HG02970 (cell line): ENCODE data around the gene DDX42.
"Not testable (repeated sequence)": the region's sequence is repeated elsewhere in the genome, so short reads cannot be mapped to it uniquely, and the experiment has no call there.

Experiments
- ATAC-seq: cut with Tn5 transposase; IDR thresholded peaks from one replicate; pipeline ENCODE4 v1.9.1; 2021; ENCODE audit warnings: mild to moderate bottlenecking, moderate library complexity, moderate number of reproducible peaks; ENCODE audit not compliant: unreplicated experiment, low FRiP score

The DDX42 gene

DNA sequence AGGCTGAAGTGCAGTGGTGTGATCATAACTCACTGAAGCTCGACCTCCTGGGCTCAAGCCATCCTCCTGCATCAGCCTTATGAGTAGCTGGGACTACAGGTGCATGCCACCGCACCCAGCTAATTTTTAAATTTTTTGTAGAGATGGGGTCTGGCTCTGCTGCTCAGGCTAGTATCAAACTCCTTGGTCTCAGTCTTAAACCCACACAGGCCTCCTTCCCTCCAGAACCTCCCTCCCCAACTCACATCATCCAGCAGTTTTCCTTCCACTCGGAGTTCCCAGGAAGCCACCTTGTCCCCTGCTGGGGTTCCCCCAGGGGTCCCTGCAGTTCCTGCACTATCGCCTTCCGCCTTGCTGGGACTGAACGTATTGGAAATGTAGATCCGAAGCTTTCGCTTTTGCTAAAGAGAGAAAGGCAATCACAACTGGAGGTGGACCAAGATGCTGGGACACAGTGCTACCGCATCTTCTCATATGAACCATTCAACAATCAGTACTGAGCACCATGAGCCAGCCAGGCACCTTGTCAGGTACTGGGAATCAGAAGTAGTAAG is 61.3 kb downstream of the DDX42 start:
- no peak for ATAC-seq

DNA sequence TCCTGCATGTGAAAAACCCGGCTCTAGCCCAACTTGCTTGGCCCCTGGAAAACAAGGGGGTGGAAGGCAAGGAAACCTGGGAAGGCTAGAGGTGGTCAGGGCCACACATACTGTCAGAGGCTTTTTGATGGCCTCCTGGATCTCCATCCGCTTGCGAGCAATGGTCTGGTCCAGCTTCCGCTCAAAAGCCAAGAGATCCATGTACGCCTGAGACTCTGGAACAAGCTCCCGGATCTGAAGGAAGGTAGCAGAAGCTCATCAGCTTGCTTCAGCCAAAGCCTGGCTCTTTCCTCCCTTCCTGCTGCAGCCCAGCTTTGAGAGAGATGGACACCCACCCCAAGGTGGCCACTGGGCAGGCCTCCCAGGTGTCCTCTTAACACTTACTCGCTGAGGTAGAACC is 62.8 kb downstream of the DDX42 start:
- no peak for ATAC-seq

DNA sequence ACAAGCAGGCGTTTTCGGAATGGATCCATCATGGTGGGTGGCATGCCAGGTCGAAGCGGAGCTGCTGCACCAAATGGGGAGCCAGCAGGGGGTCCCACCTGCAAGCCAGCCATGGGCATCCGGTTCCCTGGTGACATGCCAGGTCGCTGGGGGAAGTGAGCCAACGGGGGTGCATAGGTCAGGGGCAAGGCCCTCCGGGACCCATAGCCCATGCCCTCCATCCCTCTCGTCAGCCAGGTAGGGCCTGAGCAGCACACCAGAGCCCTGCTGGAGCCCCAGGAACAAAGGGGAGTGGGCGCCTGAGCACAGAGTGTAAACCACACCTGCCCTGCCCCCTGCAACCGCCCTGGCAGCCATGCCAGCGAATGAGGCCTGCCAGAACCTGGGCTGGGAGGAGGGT is 63.5 kb downstream of the DDX42 start:
- ATAC-seq = no peak

DNA sequence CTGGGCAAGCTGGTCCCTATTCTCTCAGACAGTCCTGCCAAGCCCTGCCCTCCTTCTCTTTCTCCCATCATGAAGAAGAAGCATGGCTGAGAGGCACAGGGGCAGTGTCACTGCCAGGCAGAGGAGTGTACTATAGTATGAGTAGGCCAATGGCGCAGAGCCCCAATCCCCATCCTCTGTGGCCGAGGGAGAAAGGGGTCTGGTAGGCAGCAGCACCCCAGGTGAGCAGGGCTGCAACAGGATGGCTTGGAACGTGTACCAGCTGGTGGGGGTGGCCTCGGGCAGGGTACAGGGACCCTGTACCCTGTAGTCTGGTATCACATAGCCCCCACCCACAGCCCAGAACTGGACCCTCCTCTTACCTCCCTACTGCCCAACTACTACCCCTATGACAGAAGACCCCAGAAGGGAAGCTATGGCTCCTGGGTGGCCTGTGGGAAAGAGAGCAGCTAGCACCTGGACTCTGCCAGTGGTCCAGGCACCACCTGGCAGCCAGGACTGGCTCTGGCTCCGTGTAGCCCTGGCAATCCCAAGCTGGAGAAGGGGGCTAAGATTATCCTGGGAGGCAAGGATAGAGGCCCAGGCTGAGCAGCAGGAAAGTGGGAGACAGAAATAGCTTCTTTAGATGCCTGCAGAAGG is 64.1 kb downstream of the DDX42 start:
- ATAC-seq = no peak

DNA sequence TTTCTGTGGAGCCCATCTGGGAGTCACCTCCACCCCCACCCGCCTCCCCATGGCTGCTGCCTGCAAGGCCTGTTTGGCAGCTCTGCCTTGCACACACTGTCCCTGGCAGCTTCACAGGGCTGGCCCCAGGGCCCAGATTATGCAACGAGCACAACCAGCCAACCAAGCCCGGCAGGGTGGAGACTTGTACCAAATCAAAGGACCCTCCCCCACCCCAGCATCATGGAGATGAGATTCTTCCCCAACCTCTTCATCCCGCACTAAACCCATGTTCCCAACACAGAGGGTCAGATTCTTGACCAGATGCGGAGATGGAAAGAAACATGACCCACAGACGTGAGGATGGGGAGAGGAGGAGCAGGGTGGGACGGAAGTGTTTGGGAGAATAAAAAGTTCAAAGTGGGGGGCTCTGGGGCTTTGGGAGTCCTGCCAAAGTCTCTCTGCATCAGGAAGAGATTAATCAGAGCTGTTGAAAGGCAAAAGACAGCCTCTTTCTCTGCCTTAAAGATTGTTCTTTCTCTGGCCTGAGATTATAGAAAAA is 64.7 kb downstream of the DDX42 start:
- ATAC-seq = no peak

DNA sequence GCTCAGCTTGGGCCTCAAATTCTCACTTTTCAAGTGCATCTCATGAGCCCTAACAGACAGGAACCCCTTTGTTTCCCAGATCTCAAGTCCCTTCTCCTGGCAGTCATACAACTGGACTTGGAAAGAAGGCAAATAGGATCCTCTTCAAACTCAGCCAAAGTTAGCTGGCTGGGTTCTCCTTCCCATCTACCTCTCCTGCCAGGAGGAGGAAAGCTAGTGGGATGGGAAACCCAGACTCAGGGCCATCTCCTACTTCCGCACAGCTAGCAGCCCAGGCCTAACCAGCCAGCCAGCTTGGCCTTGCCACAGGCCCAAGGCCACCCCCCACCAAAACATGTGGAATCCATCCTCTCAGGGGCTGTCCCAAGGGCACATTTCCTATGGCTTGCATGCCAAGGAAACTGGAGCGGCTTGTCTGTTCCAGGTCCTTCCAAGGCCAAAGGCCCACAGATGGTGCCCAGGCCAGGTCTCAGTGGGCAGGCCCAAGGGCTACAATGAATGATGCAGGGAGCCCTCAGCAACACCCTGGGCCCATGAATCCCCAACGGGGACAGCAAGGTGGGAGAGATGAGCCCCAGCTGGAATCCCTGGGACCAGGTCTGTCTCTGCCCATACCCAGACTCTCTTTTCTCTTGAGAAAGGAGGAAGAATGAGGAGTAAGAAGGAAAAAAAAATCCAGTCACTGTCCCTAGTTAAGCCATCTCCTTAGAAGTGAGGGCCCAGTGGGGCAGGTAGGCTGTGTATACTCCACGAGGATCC is 66.8 kb downstream of the DDX42 start:
- ATAC-seq = no peak

DNA sequence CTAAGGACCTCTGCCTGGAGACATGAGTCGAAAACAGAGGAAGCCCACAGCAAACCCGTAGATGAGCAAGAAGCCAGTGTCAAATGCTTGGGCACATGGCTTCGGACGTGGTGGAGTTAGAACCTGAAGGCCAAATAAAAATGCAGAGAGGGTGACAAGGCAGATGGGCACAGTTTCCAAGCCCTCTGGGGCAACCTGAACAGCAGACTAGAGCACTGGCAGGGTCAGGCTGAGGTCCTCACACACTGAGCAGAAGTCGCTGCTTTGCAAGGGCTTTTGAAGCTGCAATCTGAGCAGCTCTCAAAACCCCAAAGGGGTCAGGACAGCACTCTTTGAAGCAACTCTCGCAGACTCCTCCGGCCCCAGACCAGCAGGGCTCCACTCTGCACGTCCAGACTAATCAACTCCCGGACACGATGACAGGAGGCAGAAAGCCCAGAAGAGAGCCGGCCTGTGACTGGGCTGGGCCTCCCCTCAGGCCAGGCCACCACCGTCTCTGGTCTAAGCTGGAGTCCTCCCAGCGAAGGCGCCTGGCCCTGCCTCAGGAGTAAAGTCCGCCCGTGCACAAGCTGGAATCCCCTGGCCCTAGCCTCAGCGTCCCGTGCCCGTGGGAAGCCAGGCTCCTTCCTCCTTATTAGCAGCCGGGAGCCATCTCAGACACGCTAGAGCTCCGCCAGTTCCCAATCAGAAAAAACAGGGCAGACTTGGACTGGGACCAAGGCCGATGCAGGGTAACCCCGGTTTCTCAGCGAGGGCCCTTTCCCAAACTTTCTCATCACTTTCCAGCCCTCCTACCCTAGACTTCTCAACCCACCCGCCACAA is 67.6 kb downstream of the DDX42 start:
- ATAC-seq = no peak

DNA sequence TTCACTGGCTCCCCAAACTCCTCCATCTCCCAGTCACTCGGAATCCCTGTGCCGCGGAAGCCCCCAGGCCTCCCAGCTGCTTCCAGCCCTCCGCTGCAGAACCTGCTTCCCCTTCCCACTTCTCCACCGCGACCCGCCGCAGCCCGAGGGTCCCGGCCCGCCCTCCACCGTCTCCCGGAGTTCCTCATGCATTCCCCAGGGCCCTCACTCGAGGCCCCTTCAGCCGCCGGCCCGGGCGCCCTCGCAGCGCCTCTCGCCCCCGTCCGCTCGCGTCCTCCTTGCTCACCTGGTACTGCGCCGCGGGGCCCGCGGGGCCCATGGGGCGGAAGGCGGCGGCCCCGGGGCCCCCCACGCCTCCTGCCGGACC is 68.2 kb downstream of the DDX42 start:
- no peak for ATAC-seq

DNA sequence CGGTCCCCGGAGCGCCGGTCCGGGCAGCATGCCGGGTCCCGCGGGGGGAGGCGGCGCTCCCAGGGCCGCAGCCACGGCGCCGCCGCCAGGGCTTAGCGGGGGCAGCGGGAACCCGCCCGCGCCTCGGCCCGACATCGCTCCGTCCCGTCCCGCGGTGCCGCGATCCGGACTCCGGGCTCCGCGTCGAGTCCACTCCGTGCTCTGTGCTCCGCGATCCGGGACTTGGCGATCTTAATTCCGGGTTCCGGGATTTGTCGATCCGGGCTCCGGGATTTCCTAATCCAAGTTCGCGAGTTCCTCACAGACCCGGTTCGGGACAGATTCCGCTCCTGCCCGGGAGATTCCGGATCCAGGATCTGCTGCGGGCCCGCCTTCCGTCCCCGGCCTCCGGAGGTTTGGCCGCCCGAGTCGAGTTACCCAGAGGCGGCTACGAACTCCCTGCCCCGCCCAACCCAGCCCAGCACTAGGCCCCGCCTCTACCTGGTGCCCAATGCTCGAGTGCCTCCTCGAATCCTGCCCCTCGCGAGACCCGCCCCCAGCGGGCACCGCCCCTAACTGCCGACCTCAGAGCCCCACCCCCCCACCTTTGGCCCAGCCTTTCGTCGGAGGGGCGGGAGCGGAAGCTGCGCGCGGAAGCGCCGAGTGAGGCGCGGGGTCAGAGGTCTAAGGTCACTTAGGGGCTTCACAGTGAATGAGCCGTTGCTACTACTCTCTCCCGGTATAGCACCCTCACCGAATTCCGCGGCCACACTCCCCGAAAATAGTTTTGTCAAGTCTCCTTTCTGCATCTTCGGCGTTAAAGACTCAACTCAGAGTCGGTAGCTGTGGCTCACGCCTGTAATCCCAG is 68.8 kb downstream of the DDX42 start, which contains the start of gene SMARCD2:
Gene SMARCD2, minus strand, starts transcription at position 146 of the 847 bp plus-strand sequence. Its CDS starts 11 bp downstream, at position 135.
- peak; percentile 70 for ATAC-seq

DNA sequence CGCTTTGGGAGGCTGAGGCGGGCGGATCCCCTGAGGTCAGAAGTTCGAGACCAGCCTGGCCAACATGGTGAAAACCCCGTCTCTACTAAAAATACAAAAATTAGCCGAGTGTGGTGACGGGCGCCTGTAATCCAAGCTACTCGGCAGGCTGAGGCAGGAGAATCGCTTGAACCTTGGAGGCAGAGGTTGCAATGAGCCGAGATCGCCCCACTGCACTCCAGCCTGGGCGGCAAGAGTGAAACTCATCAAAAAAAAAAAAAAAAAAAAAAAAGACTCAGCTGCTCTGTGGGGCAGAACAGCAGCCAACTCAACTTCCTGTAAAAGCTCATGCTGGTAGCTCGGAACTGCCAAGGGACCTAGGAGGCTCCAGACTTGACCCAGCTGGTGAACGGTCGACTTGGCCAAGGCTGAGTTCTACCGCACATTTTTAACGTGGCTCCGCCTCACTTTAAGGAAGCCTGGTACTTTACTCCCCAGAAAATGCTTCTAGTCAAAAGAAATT is 69.5 kb downstream of the DDX42 start:
- not testable (repeated sequence) for ATAC-seq

DNA sequence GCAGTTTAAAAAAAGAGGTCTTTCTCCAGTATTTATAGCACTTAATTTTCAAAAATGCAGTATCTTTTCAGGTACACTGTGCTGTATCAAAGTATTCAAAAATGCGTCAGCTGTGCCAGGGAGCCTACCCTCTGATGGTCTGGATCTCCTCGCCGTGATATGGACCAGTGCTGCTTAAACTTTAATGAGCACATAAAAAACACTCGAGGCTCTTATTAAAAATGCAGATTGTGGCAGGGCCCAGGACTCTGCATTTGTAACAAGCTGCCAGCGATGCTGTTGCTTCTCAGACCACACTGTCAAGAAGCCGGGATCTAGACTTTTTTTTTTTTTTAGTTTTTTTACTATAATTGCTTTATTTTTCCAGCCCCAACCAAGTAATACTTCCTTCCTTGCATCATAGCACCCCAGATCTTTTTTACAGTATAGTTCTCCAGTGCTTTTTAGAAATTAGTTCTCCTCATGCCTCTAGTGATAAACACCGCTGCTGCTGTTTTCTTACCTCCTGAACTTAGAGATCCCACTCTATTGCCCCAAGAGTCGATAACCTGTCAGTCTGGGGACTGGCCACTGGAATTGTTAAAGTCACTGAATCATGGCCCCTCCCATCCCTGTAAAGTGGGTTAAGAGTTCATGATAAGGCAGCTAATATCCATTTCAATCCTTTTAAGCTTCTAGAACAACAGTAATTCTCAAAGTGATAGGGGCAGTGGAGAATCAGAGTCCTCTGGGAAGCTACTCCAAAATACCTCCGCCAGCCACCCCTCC is 70.1 kb downstream of the DDX42 start:
- ATAC-seq = no peak

DNA sequence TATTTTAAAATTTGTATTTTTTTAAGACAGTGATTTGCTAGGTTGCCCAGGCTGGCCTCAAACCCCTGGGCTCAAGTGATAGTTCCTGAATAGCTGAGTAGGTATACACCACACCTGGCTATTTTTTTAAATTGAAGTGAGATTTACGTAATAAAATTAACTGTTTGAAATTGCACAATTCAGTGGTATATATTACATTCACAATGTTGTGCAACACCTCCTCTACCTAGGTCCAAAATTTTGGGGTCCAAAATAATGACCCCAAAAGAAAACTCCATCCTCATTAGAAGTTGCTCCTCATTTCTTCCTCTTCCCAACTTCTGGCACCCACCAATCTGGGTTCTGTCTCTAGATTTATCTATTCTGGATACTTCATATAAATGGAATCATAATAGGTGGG is 71.5 kb downstream of the DDX42 start:
- ATAC-seq = no peak

DNA sequence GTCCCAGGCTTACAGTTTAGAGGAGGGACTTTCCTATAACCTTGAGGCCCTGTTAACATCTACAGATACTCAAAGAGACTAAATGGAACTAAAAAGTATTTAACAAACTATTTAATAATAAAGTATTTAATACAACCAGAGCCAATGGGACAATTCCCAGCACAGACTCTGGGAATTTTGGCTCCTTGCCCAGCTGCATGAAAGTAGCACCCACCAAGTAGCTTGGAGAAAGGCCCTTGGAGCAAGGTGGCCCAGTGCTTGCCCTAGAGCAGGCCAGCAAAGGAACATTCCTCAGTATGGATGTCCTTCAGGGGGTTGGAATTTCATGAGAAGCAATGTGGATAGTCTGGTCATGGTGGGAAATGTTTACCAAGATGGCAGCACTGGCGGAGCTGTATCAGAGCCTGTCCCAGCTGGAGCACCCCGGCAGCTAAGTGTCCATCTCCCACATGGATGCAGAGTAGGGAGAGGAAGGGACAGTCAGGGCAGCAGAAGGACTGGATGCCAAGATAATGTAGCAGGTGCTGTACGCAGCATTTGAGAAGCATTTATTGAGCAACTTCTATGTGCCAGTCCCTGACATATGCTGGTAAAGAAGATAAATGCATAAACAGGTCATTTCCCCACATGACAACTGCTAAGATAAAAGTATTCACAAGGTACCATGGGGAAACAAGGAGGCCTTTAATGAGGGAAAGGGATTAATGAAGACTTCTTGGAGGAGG is 73.7 kb downstream of the DDX42 start:
- no peak for ATAC-seq

DNA sequence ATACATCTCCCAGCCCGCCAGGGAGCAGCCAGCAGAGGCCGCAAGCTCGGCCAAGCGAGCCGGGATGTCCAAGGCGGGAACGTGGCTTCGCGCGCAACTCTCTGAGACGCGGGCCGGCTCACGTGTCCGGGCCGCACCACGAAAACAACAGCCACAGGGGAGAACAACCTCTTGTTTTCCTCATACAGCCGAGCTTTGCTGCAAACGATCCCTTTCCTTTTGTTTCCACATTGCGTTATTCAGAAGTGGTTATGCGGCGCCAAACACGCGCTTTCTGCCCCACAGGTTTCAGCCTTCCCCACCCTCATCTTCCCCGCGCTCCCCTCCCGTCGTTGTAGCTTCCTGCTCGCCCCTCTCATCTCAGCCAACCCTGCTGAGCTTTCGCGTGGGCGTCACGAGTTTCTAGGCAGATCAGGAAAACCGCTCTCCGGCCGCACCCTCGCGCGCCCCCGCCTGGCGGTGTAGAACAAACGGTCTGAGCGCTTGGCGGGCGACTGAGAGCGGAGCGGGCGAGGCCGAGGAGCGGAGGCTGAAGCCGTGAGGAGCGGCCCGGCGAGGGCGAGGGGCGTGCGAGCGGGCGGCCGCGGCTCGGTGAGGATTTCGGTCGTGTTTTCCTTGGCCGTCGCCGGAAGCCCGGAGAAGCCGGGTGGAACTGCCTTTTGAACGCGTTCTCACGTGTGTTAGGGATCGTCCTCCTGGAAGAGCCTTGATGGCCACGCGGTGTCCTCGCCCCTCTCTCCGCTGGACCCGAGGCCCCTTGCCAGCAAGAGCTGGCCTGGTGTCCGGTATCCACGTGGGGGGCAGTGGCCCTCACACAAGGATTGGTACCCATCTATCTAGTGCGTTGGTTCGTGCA is 75.1 kb downstream of the DDX42 start:
- ATAC-seq = peak; percentile 68

DNA sequence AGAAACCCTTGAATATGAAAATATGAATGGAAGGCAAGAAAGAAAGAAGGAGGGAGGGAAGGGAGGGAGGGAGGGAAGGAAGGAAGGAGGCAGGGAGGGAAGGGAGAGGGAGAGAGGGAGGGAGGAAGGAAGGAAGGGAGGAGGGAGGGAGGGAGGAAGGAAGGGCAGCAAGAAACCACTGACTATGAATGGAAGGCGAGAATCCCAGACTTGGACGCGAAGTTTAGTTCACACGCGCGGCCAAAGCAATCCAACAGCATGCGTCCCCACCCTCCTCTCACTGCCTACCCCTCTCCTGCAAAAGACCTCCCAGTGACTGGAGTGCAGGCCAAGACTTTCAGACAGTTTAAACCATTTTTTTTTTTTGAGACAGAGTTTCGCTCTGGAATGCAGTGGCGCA is 76.4 kb downstream of the DDX42 start:
- ATAC-seq = no peak

DNA sequence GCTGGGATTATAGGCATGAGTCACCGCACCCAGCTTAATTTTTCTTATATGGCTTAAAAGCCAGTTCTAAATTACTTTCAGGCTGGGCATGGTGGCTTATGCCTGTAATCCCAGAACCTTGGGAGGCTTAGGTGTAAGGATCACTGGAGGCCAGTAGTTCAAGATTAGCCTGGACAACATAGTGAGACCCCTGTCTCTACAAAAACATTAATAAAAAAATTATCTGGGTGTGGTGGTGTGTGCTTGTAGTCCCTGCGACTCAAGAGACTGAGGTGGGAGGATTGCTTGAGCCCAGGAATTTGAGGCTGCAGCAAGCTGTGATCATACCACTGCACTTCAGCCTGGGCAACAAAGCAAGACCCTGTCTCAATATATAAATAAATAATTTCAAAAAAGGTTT is 79.3 kb downstream of the DDX42 start:
- ATAC-seq = no peak

DNA sequence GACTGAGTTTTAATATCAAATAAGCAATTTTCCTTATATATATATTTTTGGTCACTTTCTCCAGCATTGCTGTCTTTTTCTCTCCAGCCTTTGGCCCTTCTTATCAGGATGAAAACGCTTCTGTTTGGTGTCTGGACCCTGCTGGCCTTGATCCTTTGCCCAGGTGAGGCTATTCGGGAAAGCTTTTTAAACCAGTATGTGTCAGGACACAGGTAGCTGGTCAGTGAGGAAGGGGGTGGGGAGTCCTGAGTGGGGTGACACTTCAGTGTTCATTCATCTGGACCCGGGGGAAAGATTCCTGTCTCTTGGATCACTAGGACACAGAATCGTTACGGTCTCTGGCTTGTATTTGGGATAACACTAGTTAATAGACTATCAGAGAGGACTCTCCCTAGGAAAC is 80.7 kb downstream of the DDX42 start:
- no peak for ATAC-seq
